ENCODE data around the gene ACADL.
A peak's percentile ranks its signal among the peaks of the same experiment; 100 is the strongest.

The ACADL gene

DNA sequence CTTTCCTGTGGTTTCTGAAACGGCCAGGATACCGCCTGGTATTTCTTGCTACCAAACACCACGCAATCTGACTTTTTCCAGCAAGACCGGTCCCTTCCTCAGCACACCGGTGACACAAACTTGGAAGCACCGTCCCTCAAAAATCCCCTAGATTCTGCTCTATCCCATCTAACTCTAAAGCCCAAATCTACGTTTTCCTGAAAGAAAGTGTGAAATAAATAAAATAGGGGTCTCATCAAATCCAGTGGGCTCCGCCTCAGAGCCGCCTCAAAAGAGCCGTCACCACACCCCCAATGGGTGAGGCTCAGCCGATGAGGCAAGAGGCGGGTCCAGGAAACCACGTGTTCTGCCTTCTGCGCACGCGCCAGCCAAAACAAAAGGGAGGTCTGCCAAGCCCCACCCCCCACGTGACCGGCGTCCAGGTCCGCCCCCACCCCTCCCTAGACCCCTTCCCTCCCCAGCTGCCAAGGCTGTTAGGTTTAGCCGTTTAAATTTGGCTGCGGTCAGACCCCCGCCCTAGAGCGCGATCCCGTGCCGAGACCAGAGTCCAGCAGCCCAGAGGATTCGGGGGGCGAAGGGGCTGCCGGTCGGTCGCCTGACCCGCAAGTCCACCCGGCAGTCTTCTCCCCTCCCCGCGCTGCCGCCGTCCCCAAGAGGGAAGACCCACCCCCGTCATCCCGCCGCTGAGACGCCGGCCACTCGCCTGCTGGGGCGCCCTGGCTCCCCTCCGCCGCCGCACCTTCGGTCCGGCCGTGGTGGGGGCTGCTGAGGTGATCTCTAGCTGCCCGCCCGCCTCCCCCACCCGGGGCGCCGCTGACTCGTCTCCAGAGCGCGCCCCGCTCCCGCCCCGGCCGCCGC is 54.6 kb downstream of the ACADL start:
- peak; percentile 78 to 99 (median 94) for DNase-seq

DNA sequence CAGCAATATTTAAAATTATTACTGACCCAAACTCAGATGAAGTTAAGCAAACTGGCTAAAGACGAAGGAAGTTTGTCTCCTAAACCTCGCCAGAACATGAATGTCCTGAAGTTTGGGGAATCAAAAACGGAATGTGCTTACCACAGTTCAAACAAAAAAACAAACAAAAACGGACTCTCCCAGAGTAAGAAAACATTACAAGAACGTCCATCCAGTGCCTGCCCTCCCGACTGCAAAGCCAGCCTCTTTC is 55.1 kb downstream of the ACADL start:
- DNase-seq = no peak

DNA sequence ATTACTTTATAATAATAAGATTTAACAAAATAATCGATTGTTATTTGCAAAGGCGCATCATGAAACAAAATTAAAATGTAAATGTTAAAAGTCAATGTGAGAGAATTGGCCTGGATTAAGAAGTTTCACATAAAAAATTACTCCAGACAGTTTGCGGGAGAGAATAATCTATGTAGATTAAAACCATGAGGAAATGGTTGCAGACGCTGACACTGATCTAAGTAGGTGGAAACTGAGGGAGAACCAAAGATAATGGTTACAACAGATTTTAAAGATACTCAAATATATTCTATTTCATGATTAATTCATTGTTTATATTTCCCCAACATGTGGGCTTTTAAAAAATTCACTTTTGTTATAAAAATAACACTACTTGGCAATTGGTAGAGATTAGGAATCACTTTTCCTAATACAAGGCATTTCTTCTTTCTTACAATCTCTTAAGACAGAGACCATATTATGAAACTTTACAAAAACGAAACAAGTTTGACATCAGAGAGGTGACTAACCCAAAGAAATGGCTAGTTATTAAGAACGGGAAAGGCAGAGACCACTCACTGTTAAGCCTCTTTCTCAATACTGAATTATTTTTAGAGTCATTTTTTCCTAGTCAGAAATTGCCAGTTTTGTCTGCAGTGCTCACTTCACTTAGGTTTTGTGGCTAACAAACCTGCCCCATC is 55.6 kb downstream of the ACADL start:
- DNase-seq = no peak

DNA sequence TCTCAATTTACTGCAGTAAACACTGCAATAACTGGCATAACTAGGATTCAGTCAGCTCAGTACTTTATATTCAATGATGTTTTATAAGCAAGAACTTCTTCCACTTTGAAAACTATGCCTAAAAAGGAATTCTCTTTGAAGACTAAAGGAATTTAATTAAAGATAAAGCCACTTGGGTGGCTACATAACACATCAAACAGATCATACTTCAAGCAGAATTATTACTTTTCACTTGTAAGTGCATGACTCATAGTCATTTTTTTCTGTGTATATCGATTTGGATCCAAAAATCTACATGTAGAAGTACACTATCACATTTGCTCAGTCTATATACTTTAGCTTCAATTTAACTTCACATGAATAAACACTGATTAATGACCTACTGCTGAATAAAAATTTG is 58.0 kb downstream of the ACADL start:
- no peak for DNase-seq

DNA sequence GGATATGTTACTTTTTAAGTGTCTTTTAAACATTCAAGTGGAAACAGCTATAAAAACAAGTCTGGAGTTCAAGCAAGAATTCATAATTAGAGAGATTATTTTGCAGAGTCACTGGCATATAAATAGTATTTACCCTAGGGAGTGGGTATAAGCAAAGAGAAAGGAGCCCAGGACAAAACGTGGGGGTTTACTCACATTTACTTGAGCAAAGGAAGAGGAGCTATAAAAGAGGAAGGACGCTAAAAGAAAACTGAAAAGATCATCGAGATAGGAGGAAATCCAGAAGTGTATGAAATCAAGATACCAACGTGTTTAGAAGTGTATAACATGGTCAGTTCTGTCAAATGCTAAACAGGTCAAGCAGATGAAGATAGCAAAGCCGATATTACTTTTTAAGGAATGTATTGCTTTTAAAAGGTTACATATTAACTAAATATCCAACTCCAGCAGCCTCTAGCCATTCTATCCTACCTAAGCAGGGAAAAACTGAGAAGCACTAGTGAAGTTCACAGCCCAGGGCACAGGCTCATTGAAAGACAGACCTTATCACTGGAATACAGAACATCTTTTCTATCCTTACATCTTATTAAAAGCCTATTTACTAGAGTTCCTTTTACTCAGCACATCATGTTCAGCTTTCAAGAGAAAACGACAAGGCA is 62.7 kb downstream of the ACADL start:
- DNase-seq = no peak

DNA sequence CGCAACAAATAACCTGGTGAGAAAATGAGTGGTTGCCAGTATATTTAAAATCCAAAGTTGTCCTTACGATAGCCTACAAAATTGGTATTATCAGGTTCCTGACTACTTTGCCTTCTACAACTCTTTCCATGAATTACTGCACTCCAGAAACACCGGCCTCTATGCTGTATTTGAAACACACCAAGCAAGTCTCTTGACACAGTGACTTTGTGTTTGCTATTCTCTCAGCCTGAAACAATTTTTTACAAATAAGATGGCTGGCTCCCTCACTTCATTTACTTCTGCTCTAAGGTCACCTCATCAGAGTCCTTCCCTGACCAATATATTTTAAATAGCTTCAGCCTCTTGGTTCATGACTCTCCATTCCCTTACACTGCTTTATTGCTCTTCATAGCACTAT is 66.2 kb downstream of the ACADL start:
- no peak for DNase-seq

DNA sequence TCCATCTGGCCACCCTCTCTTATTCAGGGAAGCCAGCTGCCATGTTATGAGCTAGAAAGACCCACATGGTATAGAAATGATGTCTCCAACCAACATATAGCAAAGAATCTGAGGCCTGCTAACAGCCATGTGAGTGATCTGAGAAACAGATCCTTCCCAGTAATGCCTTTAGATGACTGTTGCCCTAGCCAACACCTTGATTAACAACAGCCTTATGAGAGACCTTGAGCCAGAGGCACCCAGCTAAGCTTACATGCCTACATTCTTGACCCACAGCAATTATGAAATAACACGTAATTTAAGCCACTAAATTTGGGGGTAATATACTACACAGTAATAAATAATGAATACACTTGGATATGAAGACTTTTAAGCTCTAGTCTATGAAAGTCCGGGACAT is 67.0 kb downstream of the ACADL start:
- no peak for DNase-seq

DNA sequence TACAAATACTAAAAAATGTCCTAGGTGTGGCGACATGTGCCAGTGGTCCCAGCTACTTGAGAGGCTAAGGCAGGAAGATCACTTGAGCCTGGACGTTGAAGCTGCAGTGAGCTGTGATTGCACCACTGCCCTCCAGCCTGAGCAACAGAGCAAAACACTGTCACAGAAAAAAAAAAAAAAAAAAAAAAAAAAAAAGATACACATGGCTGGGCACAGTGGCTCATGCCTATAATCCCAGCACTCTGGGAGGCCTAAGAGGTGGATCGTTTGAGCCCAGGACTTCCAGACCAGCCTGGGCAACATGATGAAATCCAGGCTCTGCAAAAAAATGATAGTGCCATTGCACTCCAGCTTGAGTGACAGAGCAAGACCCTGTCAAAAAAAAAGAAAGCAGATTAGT is 67.7 kb downstream of the ACADL start:
- no peak for DNase-seq

DNA sequence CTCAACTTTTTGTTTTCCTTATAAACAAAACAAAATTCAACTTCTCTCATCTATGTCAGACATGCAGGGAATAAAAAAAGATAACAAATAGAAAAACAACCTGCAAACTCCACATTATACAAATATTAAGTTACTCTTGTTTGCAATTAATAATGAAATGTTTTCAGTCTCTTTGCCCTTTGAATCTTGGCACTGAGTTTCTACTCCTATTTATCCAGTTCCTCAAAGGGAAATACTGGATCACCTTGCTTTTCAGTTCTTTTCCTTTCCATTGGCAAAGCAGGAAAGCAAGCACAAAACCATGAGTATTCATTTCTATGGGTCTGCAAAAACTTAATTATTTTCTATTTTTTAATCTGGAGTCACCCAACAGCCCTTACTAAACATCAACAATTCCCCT is 77.6 kb downstream of the ACADL start:
- no peak for DNase-seq

Measured in amygdala (tissue), 56 donors.